H1 (cell line): ENCODE results near the gene CDKN2B. TPM values are rescaled to one million over a fixed set of nuclear protein-coding genes. Genes with fewer than 3 reads are reported as not detected.

ENCODE experiments used
- BACH1 ChIP-seq: IDR thresholded peaks from 2 replicates; pipeline ENCODE4 v1.6.1; 2012; ENCODE audit warnings: low read length, improper control_type of control experiment
- E2F6 ChIP-seq: IDR thresholded peaks from 2 replicates; pipeline ENCODE4 v1.6.1; 2012; ENCODE audit warnings: inconsistent platforms
- EZH2 ChIP-seq: fragments of 200-600 bp; sonication (generic); IDR thresholded peaks from 2 replicates; pipeline ENCODE4 v1.7.1; 2012; ENCODE audit warnings: low read depth, mild to moderate bottlenecking, moderate library complexity, low read length, inconsistent platforms; ENCODE audit not compliant: severe bottlenecking
- HDAC2 ChIP-seq, 2 experiments: fragments of 300-600 bp in 1 of 2; sonication (generic) in 1 of 2; IDR thresholded peaks; 2 replicates each; pipeline ENCODE4 v1.6.1; 2011 to 2012; ENCODE audit warnings: low read depth in 2 of 2, low read length in 2 of 2, mild to moderate bottlenecking in 2 of 2, moderate library complexity in 2 of 2, borderline replicate concordance in 1 of 2, inconsistent platforms in 1 of 2
- JUN ChIP-seq: IDR thresholded peaks from 2 replicates; pipeline ENCODE4 v1.6.1; 2011; ENCODE audit warnings: low read depth, mild to moderate bottlenecking, improper control_type of control experiment, low read length
- KDM4A ChIP-seq: IDR thresholded peaks from one replicate; pipeline ENCODE4 v1.7.1; 2012; ENCODE audit warnings: low read depth, mild to moderate bottlenecking, moderate library complexity, low read length, inconsistent platforms; ENCODE audit not compliant: severe bottlenecking
- KDM5A ChIP-seq: fragments of 200-600 bp; IDR thresholded peaks from 2 replicates; pipeline ENCODE4 v1.7.1; 2012; ENCODE audit warnings: mild to moderate bottlenecking, low read length, inconsistent platforms, mixed read lengths
- MAFK ChIP-seq: IDR thresholded peaks from 2 replicates; pipeline ENCODE4 v1.6.1; 2012; ENCODE audit warnings: low read depth, mild to moderate bottlenecking, improper control_type of control experiment, low read length
- RFX5 ChIP-seq: IDR thresholded peaks from 2 replicates; pipeline ENCODE4 v1.6.1; 2011; ENCODE audit warnings: low read depth, low read length, improper control_type of control experiment, borderline replicate concordance
- RNF2 ChIP-seq: fragments of 200-900, 300-1000 bp; sonication (generic); IDR thresholded peaks from 2 replicates; pipeline ENCODE4 v1.7.1; 2016; ENCODE audit warnings: borderline replicate concordance, low read depth, mild to moderate bottlenecking, antibody characterized with exemption, low read length; ENCODE audit not compliant: poor library complexity, severe bottlenecking; ENCODE audit errors: missing control alignments
- SP2 ChIP-seq: IDR thresholded peaks from 2 replicates; pipeline ENCODE4 v1.6.1; 2012; ENCODE audit warnings: mild to moderate bottlenecking, low read length, inconsistent platforms
- SUZ12 ChIP-seq: fragments of 200-600 bp; sonication (generic); IDR thresholded peaks from 2 replicates; pipeline ENCODE4 v1.6.1; 2012; ENCODE audit warnings: mild to moderate bottlenecking, inconsistent platforms, low read length, moderate library complexity, mixed read lengths
- TAF1 ChIP-seq: IDR thresholded peaks from 2 replicates; pipeline ENCODE4 v1.6.1; 2011; ENCODE audit warnings: mild to moderate bottlenecking, low read depth, low read length
- polyA plus RNA-seq, 7 experiments: library from polyadenylated mRNA; depleted of rRNA in 3 of 7; stranded (reverse) in 5 of 7; unstranded in 2 of 7; fragments of >200 nt in 5 of 7; fragments of 200-250 nt in 2 of 7; gene quantifications; 1 replicate in 5 of 7; 2 replicates in 1 of 7; 4 replicates in 1 of 7; pipeline versions ENCODE4 v1.2.1 to v1.2.3, GENCODE V29; 2011 to 2013; ENCODE audit warnings: missing spikeins in 2 of 7, mixed read lengths in 2 of 7
- total RNA-seq: library from RNA; stranded (reverse); fragmentation: NEBNext Ultra II Directional; extraction: Animal tissue kit (Norgen Biotek cat#: 25700); gene quantifications from 2 replicates; pipeline ENCODE4 v1.2.1, GENCODE V29; 2021

Gene CDKN2B
- total and polyA plus RNA-seq, 2 of the 8 experiments (the other 6 are each of a cell fraction or from before 2014, with no cell fraction given): 0.20 to 0.88 TPM

DNA sequence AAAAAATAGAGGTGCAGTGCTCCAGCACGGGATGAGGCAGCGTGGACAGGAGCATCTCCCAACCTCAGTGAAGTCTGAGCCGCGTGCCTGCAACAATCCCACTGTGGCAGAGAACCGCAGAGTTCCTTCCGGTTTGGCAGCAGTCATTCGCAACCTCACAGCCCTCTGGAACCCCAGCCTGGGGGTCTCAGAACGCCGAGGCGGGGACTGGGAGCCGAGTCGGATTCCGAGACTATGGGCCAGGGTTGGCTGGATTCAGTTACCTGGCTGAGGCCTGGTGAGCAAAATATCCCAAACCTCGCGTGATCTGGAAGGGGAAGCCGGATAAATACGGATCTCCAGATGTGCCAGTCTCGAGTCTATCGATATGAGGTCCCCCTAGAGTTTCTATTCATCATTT lies 41.9 kb downstream of the CDKN2B start (continued):
- TF ChIP-seq RNF2 (peak; percentile 97), RFX5 (no peak), JUN (no peak), TAF1 (no peak), EZH2 (peak; percentile 55), KDM5A (no peak), MAFK (no peak), KDM4A (no peak), HDAC2 (IDR thresholded peaks at IDR 0.05; ENCODE audit: borderline replicate concordance in 1 of 2, low read depth in 2 of 2, low read length in 2 of 2) (no peak), E2F6 (no peak), SUZ12 (peak; percentile 75), BACH1 (no peak), SP2 (no peak)
